GM18868 (cell line): ENCODE data around the gene GGA2.
"Not testable (repeated sequence)": the region's sequence is repeated elsewhere in the genome, so short reads cannot be mapped to it uniquely, and the experiment has no call there.

ENCODE experiments used
- ATAC-seq: cut with Tn5 transposase; IDR thresholded peaks from one replicate; pipeline ENCODE4 v1.9.1; 2021; ENCODE audit warnings: mild to moderate bottlenecking, moderate library complexity; ENCODE audit not compliant: unreplicated experiment

Gene GGA2

DNA sequence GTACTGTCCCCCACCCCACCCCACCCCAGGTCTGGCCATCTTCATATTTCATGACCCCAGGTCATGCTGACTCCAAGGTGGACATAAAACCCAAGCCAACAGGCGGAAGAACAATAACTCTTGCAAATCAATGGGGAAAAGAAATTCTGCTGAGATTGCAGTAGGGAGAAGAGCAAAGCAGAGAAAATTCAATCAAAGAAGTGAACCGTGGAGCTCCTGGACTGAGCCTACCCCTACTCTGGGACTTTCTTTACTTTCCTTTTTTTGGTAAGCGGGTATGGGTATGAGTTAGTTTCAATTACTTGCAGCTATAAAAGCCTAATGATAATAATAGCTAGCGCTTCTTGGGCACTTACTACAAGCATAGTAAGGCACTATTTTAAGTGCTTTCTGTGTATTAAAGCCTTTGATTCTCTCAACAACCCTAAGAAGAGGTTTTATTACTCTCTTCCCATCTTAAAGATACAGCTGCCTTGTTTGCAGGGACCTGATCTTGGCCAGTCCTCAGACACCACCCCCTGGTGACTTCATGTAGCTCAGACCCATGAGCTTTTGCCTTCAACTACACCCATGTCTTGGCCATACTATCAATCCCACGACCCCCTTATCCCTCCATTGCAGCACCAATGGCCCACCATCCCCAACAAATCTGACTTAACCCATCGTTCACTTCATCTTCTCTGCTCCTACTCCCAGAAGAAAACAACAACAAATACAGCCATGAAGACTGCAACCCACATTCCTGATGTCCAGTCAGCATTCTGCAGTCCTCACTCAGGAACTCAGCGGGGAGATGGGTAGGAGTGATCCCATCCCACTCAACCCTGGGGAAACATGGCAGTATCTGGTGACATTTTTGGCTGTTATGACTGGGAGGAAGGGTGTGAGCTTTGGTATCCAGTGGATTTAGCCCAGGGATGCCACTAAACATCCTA, 4.4 kb downstream of the GGA2 start:
- ATAC-seq = no peak

DNA sequence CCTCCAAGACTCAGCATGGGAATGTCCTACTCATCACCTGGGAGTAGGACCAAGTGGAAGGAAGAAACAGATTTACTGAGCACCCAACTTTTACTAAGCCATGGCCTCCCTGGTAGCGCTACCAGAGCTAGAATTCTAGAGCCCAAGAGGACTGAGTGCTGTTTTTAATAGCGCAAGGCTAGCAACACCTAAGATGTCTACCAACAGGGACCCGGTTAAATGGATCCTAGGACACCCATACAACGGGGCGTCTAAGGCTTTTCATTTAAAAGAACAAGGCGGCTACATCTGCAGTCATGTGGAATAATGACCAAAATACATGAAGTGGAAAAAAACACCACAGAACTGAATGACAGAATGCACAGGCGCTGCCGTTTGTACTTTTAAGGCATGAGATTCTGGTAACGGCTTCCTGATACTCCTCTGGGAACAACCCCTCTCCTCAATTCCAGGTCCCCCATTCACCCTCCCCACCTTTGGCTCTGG, 5.1 kb downstream of the GGA2 start:
- ATAC-seq = no peak

DNA sequence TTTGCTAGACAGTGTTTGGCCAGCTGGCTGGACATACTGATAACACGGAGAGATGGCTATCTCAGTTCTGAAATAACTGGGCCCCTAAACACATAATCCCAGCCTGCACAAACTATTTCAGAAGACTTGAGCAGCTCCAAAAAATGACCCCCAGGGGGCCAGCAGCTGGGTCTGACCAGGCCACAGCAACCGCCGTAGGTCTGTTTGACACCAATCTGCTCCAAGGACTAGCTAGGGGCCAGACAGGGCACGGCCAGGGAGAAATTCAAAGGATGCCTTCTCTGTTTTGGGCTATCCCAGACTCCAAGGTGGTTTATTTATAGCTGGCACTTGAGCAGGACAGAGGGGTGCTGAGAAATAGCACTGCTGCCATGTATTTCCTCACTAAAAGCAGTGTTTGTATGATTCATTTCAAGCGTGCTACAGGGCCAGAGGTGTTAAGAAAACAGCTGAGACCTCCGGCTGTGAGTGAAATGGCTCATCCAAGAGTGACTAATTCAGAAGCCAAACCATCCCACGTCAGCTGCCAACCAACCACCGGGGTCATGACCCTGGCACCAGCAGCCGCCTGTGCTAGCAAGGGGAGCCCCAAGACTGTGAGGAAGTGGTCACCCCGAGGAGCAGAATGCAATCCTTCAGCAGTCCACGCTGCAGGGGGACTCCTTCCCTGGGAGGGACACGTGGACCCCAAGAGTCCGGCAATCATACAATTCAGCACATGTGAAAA, 5.7 kb downstream of the GGA2 start:
- ATAC-seq = peak; percentile 66

DNA sequence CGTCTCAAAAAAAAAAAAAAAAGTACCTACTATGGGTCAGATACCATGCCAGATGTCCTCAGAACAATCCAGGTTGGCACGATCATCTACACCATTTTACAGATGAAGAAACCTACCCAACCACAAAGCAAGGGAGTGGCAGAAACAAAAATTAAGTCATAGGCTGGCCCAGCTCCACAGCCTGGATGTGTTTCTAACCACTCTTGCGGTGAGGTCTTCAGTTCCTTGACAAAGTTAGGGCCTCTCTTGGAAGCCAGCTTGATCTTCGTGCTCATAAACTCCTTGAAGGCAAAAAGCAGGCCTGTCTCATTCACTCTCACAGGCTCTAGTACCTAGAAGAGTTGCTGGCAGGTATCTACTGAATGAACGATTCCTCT, 6.2 kb downstream of the GGA2 start:
- no peak for ATAC-seq

DNA sequence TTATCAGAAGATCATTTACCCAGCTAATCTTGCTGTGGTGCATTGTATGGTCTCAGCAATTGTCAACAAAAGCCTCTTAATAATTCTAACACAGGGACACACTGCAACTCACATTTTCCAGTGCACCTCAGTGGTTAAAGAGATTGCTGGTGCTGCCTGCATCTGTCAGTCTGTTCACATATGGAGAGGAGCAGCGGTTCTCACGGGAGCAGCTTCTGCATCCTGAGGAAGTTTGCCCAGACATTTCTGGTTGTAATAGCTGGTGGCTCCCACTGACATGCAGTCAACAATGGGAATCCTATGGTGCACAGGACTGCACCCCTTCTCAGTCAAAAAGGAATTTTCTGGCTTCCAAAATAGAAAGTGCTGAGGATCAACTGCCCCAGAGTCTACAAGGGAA, 7.8 kb downstream of the GGA2 start:
- no peak for ATAC-seq

DNA sequence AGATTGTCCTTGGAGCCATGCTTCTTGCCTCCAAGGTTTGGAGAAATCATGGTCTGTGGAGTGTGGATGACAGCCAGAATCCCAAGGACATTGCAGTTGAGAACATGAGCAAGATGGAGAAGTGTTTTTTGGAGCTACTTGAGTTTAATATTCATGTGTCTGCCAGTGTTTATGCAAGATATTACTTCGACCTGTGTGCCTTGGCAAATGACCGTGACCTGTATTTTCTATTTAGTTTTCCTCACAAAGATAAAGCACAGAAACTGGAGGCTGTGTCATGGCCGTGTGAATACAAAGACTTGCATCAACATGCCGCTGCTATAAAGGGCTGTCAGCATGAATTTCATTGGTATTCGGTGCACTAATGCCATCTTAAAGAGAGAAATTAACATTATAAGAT, 9.0 kb downstream of the GGA2 start:
- no peak for ATAC-seq

DNA sequence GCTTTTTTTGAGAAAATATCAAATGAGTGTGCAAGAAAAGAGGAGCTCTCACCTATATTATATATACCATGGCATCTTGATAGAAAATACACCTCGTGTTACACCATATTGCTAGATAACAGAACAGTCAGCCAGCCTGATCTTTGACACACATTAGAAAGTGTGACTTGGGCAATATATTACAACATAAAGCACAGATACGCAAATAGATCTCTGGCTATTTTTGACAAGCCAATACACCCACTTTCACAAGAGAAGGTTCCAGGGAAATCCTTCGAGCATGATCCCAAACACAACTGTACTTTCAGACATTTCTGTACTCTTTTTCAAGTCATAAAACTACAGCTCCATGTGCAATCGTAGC, 9.4 kb downstream of the GGA2 start:
- ATAC-seq = no peak

DNA sequence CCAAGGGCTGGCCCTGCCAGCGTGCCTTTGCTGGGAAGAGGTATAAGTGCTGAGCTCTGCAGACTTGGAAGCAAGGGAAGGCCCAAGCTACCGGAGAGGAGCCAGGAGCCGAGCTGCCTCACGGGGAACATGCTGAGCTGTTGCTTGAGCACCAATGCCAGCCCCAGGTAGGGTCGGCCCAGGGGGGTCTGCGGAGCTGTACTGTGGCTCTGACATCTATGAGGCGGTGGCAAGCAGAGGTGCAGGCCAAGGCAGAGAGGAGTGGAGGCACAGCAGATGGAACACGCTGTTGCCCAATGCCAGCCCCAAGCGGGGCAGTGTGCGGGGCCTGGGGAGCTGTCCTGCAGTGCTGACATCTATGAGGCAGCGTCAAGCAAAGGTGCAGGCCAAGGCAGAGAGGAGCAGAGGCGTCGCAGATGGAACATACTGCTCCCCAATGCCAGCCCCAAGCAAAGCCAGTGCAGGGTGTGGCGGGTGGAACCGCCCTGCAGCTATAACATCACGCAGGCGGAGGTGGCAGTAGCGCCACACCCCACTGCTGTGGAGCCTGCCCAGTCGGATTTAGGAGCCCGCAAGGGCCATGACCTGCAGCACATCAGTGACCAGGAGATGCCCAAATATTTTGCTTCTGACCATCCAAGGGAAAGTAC, 10.0 kb downstream of the GGA2 start:
- no peak for ATAC-seq

DNA sequence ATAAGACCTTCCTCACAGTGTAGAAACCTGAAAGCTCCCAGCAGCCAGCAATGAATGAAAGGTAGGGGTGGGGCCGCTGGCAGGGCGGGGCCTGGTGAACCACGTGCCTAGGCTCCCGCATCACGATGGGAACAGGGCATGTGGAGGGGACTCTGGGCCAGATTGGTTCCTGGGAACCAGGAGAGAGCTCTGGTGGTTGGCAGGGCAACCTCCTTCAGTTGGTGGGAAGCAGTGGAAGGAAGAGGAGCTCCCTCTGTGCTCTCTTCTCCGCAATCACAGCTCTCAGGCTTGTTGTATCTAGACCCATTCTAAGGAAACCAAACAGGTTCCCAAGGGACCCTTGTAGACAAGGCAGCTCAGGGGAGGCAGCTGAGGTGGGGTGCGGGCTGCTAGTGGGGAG, 10.5 kb downstream of the GGA2 start:
- ATAC-seq = no peak

DNA sequence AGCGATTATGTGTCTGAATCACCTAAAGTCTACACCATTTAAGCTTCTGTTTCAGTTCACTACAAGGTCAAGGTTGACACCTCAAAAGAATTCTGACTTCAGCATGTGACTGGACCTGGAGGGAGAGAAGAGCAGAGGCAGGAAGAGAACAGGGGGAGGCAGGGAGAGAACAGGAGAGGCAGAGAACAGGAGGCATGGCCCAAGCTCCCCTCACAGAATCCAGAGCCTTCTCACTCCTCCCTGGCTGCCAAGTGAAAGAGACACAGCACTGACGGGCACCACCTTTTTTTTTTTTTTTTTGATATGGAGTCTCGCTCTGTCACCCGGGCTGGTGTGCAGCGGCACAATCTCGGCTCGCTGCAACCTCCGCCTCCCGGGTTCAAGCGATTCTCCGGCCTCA, 11.4 kb downstream of the GGA2 start:
- ATAC-seq = no peak

DNA sequence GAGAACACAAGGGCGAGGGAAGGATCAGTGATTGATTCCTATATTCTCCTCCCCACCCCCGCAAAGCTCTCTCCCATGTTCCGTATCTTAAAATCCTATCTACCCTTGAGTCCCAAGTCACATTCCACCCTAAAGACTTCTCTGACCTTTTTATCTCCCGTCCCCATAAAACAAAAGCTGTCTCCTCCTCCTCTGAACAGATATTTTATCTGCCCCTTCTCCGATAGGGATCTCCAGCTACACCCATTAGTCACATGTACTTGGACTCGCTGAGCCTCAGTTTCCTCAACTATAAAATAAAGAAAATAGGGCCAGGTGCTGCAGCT, 12.8 kb downstream of the GGA2 start:
- no peak for ATAC-seq

DNA sequence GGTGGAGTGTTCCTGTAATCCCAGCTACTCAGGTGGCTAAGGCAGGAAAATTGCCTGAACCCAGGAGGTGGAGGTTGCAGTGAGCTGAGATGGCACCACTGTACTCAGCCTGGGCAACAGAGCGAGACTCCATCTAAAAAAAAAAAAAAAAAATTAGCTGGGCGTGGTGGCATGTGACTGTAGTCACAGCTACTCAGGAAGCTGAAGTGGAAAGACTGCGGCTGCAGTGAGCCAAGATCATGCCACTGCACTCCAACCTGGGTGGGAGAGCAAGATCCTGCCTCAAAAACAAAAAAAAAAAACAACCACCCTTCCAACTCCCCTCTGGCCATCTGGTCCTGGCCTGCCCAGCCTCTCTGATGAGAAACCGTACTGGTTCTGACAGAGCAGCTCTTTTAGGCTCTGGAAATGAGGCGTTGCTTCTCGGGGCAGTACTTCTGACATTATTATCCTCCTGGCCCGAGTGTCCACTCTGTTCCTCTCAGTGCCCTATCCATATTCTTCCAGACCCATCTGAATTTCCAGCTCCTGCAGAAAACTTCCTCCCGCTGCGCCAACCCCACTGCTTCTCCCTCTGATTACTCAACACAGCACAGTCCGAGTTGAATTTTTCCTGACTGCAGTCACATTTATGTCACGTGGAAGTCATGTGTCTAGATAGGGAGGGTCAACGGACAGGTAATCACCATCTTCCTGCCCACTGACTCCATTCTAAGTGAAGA, 13.3 kb downstream of the GGA2 start:
- no peak for ATAC-seq

DNA sequence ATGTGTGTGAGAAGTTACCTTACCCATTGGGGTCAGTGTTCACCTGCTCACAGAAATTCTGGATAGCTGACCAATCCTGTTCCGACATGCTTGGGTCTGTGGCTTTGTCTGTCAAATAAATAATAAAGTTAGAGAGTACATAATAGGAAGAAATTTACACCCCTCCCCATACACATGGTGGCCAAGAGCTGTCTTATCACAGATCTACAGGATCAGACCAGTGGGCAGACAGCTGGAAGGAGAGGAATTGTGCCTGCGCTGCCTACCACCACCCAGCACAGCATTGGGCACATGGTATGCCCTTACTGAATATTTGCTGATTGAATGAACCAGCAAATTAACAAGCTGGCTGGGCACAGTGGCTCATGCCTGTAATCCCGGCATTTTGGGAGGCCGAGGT, 14.6 kb downstream of the GGA2 start:
- no peak for ATAC-seq

DNA sequence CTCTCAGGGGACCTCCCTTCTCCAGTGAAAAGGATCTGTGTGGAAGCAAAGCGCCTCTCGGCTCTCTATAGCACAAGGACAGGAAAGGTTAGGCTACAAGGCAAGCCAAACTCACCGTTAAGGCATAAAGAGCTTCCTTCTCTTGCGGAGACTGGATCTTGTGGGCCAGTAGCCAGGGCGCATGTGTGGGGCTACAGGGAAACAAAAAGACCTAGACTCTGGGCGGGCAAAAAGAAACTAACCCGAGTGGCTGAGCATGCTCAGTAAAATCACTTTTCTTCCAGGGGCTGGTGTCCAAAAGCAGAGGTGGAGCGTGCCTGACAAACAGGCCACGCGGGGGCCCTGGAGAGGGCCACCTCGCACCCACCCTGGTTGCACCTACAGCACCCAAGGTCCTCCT, 16.1 kb downstream of the GGA2 start:
- no peak for ATAC-seq

DNA sequence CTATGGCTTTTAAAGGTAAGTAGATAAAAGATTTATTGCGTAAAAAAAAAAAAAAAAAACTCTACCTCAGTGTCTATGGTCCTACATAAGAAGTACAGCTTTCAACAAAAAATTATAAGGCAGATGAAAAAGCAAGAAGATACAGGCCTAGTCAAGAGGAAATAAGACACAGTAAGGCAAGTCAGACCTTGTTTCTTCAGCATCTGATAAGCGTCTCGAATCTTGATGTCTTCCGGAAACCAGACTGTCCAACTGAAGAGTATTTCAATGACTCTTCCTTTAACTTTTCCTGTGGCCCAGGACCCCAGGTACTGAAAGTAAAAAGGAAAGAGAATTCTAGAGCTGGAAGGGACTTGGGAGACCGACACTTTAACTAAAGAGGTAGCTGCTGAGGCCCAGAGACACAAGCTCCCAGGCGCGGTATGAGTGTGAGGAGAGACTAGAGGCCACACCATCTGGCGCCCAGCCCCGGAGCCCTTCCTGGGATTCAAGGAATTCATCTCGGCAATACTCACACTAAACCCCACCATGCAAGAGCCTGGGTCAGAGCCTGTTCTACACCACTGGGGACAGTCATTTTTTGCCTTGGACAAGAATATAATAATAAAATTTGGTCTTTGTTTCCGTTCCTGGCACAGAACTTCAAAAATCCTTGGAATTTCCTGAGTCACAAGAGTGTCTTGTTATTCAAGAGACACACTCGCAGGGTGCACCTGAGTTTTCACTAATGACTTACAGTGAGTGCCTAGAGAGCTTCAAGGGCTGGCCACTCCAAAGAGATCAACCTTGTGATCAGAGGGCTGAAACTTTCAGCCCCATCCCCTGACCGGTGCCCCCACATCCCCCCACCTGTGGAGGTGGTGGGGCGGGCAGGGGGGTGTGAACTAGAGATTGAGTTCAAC, 18.6 kb downstream of the GGA2 start:
- no peak for ATAC-seq

DNA sequence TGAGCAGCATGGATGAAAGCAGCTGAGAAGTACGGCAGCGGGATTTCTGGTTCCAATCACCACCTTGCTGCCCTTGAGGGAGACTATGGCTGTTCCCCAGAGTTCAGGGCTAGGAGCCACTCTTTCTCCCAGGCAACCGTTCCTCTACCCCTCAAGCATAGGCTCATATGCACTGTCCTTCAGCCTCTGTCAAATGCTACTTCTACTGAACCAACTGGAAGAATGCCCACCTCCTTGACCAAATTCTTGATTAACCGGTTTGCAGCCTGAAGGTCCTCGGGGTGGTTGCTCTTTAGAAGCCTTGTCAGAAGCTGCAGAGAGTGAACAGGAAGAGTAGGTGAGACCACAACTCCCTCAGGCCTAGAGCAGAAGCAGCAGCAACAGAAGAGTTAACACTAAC, 23.8 kb downstream of the GGA2 start:
- ATAC-seq = no peak

DNA sequence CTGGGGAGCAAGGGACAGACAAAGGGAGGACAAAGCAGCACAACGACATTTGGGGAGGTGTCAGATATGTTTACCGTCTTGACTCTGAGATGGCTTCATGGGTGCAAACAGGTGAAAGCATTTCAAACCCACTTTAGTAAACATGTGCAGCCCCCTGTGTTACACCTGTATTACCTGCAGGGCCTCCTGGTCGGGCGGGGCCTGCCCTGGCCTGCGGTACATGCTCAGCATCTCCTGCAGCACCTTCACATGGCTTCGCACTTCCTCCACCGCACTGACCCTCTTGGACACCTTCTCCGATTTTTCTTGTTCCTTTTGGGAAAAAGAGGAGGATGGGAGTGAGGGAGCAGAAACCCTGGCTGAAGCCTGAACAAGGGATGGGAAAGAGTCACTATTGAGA, 24.5 kb downstream of the GGA2 start:
- no peak for ATAC-seq

DNA sequence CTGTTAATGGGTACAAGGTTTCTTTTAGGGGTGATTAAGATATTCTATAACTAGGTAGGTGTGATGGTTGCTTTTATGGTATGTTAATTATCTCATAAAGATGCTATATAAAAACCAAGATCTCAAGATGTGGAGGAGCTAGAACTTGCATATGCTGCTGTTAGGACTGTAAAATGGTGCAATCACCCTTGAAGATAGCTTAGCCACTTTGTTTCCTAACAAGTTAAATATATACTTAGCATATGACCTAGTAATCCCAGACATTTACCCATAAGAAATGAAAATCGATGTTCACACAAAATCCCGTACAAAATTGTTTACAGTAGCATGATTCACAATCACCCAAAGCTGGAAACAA, 25.1 kb downstream of the GGA2 start:
- no peak for ATAC-seq

DNA sequence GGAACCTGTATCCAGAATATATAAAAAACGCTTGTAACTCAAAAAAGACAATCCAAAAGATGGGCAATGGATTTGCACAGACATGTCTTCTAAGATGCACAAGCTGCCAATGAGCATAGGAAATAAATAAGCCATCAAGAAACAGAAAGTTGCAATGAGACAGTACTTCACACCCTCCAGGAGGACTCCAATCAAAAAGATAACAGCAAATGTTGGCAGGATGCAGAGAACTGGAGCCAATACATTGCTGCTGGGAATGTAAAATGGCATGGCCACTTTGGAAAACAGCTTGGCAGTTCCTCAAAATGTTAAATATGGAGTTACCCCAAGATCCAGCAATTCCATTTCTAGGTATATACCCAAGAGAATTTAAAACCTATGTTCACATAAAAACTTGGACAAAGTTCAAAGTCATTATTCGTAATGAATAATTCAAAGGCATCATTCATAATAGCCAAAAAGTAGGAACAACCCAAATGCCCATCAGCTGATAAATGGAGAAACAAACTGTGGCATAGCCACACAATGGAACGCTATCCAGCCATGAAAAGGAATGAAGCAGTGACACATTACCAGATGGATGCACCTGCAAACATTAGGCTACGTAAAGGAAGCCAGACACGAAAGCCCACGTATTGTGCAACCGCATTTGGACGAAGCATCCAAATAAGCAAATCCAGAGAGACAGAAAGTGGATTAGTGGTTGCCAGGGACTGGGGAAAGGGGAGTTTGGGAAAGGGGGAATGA, 25.6 kb downstream of the GGA2 start:
- no peak for ATAC-seq

DNA sequence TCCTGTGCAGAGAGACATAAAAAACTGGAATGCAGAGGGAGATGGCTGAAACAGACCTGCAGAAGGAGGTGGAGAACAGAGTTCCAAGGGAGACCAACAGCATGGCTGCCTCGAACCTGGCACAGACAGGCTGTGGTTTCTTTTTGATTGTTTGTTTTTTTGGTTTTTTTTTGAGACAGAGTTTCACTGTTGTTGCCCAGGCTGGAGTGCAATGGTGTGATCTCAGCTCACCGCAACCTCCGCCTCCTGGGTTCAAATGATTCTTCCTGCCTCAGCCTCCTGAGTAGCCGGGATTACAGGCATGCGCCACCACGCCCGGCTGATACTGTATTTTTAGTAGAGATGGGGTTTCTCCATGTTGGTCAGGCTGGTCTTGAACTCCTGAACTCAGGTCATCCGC, 26.8 kb downstream of the GGA2 start:
- ATAC-seq = not testable (repeated sequence)
